HG02852 (cell line): Measurements from ENCODE around the gene PPIL6.
"Not testable (repeated sequence)": the region's sequence is repeated elsewhere in the genome, so short reads cannot be mapped to it uniquely, and the experiment has no call there.

Source experiments
- ATAC-seq: cut with Tn5 transposase; IDR thresholded peaks from one replicate; pipeline ENCODE4 v1.9.1; 2021; ENCODE audit warnings: mild to moderate bottlenecking, moderate library complexity; ENCODE audit not compliant: unreplicated experiment

The PPIL6 gene

DNA sequence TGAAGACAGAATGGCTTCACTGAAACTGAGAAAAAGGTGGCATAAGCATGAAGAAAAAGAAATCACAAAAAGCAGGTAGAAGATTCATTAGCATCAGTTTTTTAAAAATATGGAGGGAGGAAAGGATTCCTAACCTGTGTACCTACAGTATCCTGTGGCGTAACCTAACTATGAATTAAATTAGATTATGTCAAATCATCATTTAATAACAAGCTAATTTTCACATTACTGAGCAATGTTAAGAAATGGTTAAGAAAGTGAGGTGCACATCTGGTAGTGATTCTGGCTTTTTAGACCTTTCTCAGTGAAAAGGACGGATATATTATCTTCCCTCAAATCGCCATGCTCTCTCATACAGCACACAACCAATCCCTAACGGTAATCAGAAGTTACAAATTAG is 70.7 kb downstream of the PPIL6 start:
- ATAC-seq: no peak

DNA sequence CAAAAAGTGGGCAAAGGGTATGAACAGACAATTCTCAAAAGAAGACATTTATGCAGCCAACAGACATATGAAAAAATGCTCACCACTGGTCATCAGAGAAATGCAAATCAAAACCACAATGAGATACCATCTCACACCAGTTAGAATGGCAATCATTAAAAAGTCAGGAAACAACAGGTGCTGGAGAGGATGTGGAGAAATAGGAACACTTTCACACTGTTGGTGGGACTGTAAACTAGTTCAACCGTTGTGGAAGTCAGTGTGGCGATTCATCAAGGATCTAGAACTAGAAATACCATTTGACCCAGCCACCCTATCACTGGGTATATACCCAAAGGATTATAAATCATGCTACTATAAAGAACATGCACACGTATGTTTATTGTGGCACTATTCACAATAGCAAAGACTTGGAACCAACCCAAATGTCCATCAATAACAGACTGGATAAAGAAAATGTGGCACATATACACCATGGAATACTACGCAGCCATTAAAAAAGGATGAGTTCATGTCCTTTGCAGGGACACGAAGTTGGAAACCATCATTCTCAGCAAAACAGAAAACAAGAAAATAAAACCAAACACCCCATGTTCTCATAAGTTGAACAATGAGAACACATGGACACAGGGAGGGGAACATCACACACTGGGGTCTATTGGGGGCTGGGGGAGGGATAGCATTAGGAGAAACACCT is 75.9 kb downstream of the PPIL6 start:
- ATAC-seq: not testable (repeated sequence)

DNA sequence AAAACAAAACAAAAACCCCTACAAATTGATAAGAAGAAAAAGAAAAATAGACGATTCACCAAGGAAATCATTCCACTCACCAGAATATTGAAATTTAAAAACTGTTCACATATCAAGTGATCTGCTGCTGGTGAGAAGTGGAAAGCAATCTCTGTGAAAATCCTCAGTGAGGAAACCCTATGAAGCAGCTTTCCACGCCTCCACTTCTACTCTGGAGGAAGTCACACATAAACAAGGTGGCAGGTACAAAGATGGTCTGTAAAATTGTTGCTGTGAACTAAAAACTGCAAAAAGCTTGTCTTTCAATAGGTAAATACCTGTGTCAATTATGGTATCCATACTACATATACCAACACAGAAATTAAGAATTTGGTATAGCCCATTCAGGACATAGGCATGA is 76.7 kb downstream of the PPIL6 start:
- no peak for ATAC-seq

DNA sequence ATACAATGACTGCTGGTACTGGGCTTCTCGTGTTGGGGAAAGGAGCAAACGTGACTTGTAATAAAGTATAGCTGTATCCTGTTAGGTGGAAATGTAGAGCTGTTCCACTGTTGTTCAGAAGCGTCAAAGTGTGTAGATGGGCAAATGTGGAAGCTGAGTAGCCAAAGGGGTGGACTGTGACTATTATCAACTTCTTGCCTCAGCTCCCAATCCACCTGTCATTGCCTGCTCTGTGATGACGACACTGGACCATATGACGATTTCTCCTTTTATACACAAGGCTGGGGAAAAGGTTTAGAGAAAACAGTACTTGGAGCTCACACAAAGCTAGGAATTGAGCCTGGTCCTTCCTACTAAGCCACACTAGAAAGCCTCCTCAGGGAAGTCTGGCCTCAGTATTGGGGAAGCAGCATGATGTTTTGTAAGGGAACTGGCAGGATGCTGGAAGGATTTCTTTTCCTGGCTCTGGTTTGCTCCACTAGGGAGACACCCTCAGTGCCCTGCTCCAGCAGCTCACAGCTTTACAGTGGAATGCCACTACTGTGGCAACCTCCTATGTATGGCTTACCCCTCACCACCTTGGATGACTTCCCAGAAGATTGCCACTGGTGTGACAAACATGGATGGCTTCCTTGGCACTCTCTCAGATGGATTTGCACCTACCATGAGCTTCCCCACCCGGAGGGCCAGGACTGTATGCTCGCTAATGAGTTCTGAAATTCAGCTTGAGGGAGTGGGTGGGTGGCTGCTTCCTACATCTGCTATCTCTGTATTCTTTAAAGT is 78.1 kb downstream of the PPIL6 start:
- no peak for ATAC-seq

DNA sequence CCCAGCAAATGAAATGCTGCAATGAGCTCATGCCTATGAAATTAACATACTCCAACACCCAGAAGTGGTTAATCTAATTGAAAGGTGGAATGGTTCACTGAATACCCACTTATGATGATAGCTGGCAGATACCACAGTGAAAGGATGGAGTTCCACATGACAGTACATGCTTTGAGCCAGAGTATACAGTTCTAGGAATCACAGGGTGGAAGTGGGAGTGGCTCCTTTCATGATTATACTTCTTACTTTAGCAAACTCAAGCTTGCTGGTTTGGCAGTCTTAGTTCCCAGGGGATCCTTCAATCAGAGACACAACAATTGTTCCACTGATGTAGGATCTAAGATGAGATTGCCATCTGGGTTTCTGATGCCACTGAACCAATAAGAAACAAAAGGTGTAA is 79.6 kb downstream of the PPIL6 start:
- no peak for ATAC-seq

DNA sequence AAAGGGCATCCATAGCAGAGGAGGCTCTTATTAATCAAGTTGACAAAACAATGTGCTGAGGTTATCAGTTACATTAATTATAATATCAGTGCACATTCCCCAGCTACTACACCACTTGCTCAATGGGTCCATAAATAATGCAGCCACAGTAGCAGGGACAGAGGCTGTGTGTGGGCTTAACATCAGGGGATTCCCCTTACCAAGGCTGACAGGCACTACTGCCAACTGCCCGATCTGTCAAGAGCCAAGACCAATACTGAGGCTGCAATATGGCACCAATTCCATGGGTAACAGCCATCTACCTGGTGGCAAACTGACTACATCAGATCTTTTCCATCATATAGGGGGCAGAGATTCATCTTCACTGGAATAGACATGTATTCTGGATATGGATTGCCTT is 80.1 kb downstream of the PPIL6 start:
- ATAC-seq: no peak

DNA sequence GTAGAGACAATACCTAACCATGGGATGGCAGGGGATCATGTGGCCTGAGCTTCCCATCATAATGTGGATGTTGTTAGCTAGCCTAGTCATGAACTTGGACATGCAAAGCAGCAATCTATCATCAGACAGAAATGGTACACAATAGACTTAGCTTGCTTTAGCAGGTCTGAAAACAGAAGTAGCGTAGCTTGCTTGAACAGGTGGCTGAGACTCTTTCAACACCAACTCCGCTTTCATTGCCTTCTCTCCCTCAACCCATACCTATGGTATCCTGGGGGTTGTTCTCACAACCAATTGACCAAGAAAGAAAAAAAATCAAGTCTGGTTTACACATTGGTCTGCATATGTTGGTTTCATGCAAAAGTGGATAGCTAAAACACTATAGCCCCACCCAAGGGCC is 81.2 kb downstream of the PPIL6 start:
- ATAC-seq: no peak

DNA sequence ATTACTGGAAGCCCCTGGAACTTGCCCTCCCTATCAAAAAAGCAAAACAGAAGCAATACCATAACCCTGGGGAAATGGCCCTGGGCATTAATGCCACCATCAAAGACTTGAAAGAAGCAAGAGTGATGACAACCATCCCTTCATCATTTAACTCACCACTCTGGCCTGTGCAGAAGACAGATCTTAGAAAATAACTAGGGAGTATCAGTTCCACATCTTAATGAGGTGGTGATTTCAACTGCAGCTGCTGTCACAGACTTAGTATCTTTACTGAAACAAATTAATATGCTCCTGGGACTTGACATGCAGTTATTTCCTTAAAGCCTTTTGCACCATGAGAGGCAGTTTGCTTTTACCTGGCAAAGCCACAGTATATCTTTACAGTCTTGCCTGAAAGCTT is 82.2 kb downstream of the PPIL6 start:
- ATAC-seq: no peak

DNA sequence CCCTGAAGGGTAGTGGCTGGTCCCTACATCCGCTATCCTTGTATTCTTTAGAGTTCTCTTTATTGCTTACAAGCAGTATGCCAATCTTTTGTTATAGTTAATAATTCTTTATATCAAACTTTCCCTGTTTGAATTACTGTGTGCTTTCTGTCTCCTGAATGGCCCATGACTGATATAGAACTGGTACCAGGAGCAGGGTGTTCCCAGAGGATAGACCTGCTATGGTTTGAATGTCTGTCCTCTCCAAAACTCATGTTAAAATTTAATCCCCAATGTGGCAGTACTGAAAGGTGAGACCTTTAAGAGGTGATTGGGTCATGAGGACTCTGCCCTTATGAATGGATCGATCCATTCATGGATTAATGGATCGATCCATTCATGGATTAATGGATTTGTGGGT is 84.2 kb downstream of the PPIL6 start:
- ATAC-seq: no peak

DNA sequence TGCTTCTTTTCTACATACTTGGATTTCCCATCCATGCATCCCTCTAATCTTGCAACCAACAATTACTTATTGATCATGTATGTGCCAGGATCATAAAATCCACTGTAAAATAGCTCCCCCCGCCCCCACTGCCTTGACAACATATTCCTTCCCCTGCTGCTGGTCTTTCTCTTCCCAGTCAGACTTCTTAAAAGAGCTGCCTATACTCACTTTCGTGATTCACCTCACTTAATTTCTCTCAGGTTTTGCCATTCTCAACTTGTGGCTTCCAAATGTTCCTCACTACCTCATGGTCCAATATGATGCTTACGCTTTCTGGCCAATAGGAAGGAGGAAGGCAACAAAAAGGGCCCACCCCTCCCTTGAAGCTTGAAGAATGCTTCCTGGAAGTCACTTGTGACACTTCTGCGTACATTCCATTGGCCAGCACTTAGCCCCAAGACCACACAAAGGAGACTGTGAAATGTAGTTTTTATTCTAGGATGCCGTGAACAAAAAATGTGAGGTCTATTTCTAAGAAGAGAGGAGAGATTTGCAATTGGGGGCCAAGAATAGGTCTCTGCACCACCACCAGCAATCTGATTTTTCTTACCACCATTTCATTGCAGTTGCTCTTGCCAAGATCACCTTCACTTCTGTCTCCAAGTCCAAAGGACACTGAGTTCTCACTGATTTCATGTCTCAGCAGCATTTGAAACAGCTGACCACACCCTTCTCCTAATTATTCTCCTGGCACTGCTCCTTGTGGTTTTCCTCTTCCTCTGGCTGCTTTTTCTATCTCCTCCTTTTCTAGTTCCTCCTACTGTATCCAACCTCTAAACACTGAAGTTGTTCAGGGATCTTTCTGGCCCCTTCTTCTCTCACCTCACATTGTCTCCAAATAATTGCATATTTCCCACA is 88.9 kb downstream of the PPIL6 start:
- no peak for ATAC-seq

DNA sequence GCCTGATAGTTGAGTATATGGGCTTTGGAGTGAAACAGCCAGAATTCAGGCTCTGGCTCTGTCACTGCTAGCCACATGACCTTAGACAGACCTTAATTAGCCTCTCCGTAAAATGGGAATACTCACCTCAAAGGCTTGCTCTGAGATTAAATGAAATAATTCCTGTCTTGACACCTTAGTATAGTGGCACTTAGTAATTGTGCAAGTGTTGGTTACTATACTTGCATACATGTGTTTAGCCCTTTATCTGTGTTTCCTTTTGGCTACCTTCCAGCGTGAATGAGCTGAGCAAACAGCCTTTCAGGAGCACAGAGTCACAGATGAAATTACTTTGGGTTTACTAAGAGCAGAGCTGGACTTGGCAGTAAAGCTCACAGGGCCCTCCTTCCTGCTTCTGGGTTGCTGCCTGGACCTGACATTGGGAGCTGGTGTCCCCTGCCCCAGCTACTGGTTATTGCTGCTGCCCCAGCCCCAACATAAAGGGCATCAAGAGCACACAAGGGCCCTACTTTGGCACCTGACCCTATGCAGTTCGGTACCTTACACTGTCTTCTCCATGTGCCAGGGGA is 90.9 kb downstream of the PPIL6 start:
- ATAC-seq: no peak

DNA sequence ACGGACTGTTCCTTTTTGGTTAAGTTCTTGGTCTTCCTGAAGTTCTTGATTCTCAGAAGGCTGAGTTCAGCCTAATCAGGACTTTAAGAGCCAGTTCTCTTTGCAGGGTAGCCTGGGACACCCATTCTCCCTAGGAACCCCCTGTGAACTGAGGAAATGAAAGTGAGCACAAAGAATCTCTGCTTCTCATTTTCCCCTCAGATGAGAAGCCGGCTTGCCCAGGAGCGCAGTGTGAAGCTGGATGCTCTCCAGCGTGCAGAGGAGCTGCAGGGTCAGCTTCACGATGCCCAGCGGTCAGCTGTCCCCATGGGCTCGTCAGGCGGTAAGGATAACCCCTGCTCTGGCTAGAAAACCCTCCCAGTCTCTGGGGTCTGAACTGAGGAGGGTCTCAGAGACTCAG is 92.2 kb downstream of the PPIL6 start:
- no peak for ATAC-seq

DNA sequence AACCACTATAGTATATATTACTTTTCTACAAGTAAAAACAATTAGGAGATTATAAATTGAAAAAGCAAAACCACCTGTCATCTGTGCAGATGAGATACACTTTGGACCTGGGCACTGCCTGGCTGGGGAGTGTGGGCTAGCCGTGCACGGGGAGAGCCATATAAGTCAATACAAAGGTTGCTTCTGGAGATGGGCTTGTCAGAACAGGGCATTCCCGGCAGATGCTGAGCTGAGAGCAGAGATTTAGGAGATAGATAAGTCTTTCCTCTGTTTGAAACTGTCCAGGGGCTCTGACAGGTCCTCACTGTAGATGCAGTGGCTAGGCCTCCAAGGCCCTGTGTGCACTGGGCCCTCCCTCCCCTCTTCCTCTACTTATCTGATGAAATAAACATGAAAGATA is 92.6 kb downstream of the PPIL6 start:
- ATAC-seq: no peak

DNA sequence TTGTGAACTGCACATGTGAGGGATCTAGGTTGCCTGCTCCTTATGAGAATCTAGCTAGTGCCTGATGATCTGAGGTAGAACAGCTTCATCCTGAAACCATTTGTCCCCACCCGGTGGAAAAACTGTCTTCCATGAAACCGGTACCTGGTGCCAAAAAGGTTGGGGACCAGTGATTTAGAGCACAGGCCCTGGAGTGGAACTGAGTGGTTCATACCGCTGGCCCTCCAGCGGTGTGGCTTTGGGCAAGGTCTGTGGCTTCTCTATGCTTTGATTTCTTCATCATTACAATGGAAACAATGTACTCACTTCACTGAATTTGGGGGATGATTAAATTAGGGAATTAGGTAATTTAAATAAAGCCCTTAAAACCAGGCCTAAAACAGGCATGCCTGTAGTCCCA is 94.4 kb downstream of the PPIL6 start:
- no peak for ATAC-seq

DNA sequence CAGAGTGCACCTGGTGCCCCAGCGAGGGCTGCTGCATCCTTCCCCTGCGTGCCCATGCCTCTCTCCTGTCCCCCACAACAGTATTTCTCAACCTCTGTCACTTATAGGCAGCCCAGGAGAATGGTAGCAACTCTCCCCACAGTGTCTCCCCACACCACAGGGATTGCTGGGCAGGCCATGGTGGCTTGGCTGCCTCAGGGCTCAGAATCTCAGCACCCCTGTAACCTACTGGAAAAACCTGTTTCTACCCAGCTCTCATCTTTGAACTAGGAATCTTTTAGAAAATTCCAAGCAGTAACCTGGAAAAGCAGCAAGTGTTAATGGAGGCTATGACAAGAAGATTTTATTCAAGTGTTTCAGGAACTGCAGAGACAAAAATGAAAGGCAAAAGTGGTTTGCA is 96.2 kb downstream of the PPIL6 start:
- ATAC-seq: no peak

DNA sequence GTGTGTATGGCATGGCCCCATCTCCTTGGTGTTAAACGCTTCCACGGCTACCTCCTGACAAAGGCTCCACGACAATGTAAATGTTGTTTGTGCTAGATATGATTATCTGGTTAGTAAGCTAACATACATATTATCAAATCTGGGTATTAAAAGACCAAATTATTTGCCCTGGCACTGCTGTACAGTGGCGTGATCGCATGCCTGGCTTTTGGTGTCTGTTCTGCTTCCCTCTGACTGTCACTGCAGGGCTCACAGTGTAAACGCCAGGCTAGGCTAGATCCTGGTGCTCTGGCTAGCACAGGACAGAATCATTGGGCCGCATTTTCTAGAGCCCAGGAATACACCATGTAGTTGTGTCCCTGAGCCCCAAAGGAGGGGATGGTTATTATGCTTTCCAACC is 96.9 kb downstream of the PPIL6 start:
- ATAC-seq: no peak

DNA sequence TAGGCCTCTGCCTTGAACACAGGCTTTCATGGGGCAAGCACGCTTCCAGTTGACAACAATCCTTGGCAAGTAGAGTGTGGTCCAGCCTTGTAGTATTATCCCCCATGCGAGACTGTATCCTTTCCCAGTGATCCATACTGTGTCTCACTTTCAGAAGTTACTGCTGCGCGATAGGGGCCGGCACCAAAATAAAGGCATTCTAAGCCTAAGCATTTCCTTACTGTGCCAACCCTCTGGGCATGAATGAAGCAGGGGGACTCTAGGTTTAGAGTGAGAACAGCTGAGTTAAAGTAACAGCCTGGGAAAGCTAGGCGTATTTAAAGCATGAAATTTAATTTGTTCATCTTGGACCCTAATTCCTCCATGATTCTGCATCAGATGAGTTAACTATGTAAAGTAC is 97.5 kb downstream of the PPIL6 start:
- ATAC-seq: no peak

DNA sequence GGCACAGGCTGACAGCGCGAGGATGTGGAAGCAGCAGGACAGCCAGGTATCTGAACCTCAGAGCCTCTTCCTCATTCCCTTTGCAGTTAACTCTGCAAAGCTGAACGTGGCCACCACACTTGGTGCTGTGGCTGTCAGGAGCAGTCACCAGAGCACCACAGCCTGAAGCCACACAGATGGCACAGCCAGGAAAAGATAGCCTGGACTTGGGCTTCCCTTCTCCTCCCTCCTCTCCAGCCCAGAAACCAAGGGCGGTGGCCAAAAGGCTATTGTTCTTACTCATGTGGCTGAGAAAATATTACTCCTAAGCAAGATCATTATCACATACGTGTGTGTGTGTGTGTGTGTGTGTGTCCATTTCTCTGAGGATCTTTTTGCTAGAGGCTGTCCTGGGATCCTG is 97.9 kb downstream of the PPIL6 start:
- ATAC-seq: no peak

DNA sequence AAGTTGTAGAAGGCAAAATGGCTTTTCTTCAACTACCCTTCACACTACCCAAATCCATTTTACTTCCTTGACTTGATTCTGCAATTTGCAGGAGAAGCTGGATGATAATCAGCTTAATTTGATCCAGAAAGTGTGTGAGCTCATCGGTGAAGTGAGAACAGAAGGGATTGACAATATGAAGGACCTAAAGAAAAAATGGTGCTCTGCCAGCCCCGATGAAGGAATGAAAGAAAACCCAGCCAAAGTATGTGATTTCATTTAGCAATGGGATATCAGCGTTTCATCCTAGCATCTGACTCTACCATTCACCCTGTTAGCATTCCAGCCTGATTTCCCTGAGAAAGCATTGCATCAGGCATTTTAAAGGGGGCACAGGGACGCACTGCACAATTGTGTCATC is 99.6 kb downstream of the PPIL6 start:
- no peak for ATAC-seq
